BLaER1 treated with 17β-estradiol and CSF1 and Interleukin-3, amounts not matched to agents 10 nM and 100 nM (cell line): Measurements from ENCODE around the gene TMEM100.

Experiments
- H3K27ac ChIP-seq, 11 experiments: shearing (Covaris generic); formaldehyde crosslinking; 2 replicates each; pipeline ENCODE4 v1.8.1; 2022
- H3K27me3 ChIP-seq, 11 experiments: shearing (Covaris generic); formaldehyde crosslinking; 2 replicates each; pipeline ENCODE4 v1.8.1; 2022
- H3K36me3 ChIP-seq, 11 experiments: shearing (Covaris generic); formaldehyde crosslinking; 2 replicates each; pipeline ENCODE4 v1.8.1; 2022
- H3K4me1 ChIP-seq, 10 experiments: shearing (Covaris generic); formaldehyde crosslinking; 2 replicates each; pipeline ENCODE4 v1.8.1; 2022
- H3K4me2 ChIP-seq, 11 experiments: shearing (Covaris generic); formaldehyde crosslinking; 2 replicates each; pipeline ENCODE4 v1.8.1; 2022
- H3K4me3 ChIP-seq, 10 experiments: shearing (Covaris generic); formaldehyde crosslinking; 2 replicates each; pipeline ENCODE4 v1.8.1; 2022
- H3K9ac ChIP-seq, 11 experiments: shearing (Covaris generic); formaldehyde crosslinking; 2 replicates each; pipeline ENCODE4 v1.8.1; 2022
- H3K9me3 ChIP-seq, 11 experiments: shearing (Covaris generic); formaldehyde crosslinking; replicated peaks in 1 of 11; 2 replicates each; pipeline ENCODE4 v1.8.1; 2022
- H4K20me1 ChIP-seq, 11 experiments: shearing (Covaris generic); formaldehyde crosslinking; 2 replicates each; pipeline ENCODE4 v1.8.1; 2022
- Cebpa-rat ChIP-seq, 11 experiments: shearing (Covaris generic); IDR thresholded peaks; 2 replicates each; pipeline ENCODE4 v1.8.1; 2022

The TMEM100 gene

GRCh38 chr17:55692276-55692675, 30.4 kb downstream of the TMEM100 start:
- Histone ChIP-seq H3K4me3 (no peak overlapping the region), H3K4me1 (peaks cover 39 to 67% (median 58%) of the 10 kb centered on the region in 10 experiments), H3K27me3 (no peaks in the 10 kb centered on the region), H3K9ac (no peak overlapping the region), H3K4me2 (peak overlapping the region in 6 of 11 experiments; percentile 39 to 73 (median 47); a peak in 6 of 22 replicates), H4K20me1 (no peaks in the 10 kb centered on the region), H3K36me3 (peaks cover 0 to 5% (median 0%) of the 10 kb centered on the region in 11 experiments; a peak in 3 of 22 replicates), H3K27ac (peak overlapping the region in 10 of 11 experiments; percentile 11 to 94 (median 80); a peak in 16 of 22 replicates), H3K9me3 (peaks cover 9 to 39% (median 14%) of the 10 kb centered on the region in 11 experiments)
- no peak for TF ChIP-seq Cebpa-rat (IDR thresholded peaks at IDR 0.05)

DNA sequence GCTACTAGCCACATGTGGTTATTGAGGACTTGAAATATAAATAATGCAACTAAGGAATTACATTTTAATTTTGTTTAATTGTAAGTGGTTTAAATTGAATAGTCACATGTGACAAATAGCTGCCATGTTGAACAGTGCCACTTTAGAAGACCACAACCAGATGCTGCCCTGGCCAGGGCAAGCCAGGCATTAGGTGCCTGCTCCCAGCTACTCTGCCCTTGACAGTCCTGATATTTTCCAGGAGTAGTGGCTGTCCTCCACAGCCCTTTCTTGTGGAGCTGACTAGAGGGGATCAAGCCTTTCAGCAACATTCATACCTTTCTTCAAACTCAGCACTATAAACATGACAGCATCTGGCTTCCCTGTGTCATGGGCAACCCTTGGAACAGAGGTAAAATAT, 31.0 kb downstream of the TMEM100 start:
- no peak for TF ChIP-seq Cebpa-rat (IDR thresholded peaks at IDR 0.05)
- peaks cover 39 to 67% (median 58%) of the 10 kb centered on the region in 10 experiments for H3K4me1 ChIP-seq

DNA sequence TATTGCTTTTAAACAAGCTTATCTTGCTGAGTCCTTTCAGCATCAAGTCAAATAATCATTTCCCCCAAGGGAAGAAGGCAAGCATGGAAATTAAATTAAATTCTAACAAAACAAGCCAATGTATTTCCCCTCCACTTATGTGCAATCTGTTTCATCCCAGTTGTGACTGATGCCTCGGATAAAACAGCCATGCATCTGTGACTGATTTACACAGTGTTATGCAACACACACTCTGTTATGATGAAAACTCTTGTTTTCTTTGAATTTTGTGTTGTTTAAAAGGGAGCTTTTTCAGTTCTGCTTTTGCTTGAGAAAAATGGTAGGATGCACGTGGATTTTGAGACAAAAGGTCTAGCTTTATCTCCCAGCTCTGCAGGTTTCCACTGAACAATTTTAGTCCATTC, 32.6 kb downstream of the TMEM100 start:
- peak overlapping the region; percentile 22 to 73 (median 47) for H3K4me2 ChIP-seq
- peak overlapping the region; percentile 11 to 75 (median 68); a peak in 18 of 22 replicates for H3K9ac ChIP-seq
- peaks cover 0 to 9% (median 0%) of the 10 kb centered on the region in 11 experiments; a peak in 3 of 22 replicates for H3K36me3 ChIP-seq
- H3K4me3 ChIP-seq: no peak overlapping the region
- peaks cover 37 to 67% (median 57%) of the 10 kb centered on the region in 10 experiments for H3K4me1 ChIP-seq
- TF ChIP-seq Cebpa-rat (IDR thresholded peaks at IDR 0.05): peak in 9 of 11 experiments; percentile 34 to 96 (median 78); a peak in 12 of 22 replicates
- no peaks in the 10 kb centered on the region for H3K27me3 ChIP-seq
- no peaks in the 10 kb centered on the region for H4K20me1 ChIP-seq
- H3K9me3 ChIP-seq: peaks cover 26 to 60% (median 32%) of the 10 kb centered on the region in 11 experiments
- H3K27ac ChIP-seq: peak overlapping the region; percentile 61 to 94 (median 88); a peak in 21 of 22 replicates

More for the DNA sequence above, 31.0 kb downstream of the TMEM100 start:
- Histone ChIP-seq H3K9ac (no peak overlapping the region), H3K9me3 (peaks cover 15 to 44% (median 19%) of the 10 kb centered on the region in 11 experiments), H3K4me3 (no peak overlapping the region), H4K20me1 (no peaks in the 10 kb centered on the region), H3K4me2 (peak overlapping the region in 7 of 11 experiments; percentile 22 to 73 (median 54); a peak in 10 of 22 replicates), H3K36me3 (peaks cover 0 to 9% (median 0%) of the 10 kb centered on the region in 11 experiments; a peak in 3 of 22 replicates), H3K27me3 (no peaks in the 10 kb centered on the region), H3K27ac (peak overlapping the region; percentile 11 to 94 (median 88); a peak in 19 of 22 replicates)

DNA sequence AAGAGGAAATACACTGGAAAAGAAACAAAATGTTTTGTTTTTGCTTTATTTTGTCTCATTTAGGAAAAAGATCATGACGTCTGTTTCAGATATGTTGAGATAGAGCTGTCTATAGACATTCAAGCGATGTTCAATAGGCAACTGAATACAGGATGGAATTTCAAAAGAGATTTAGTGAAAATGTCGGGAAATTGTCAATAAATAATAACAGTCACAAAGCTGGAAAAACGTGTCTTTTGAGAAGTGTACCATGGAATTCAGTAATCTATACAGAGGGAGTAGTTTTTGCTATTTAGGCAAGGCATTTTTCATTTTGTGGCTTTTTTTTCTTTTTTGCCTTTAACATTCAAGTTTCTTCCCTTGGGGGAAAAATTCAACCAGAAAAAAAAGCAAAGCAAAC, 33.0 kb downstream of the TMEM100 start:
- Histone ChIP-seq H3K36me3 (peaks cover 0 to 9% (median 0%) of the 10 kb centered on the region in 11 experiments; a peak in 3 of 22 replicates), H3K9me3 (peaks cover 26 to 64% (median 32%) of the 10 kb centered on the region in 11 experiments), H3K4me2 (peak overlapping the region; percentile 22 to 73 (median 47); a peak in 21 of 22 replicates), H3K9ac (peak overlapping the region in 9 of 11 experiments; percentile 12 to 75 (median 68); a peak in 16 of 22 replicates), H3K27ac (peak overlapping the region; percentile 52 to 94 (median 88); a peak in 21 of 22 replicates), H3K27me3 (no peaks in the 10 kb centered on the region), H3K4me1 (peaks cover 33 to 63% (median 52%) of the 10 kb centered on the region in 10 experiments), H4K20me1 (no peaks in the 10 kb centered on the region), H3K4me3 (no peak overlapping the region)
- no peak for TF ChIP-seq Cebpa-rat (IDR thresholded peaks at IDR 0.05)

GRCh38 chr17:55688057-55688456, 34.6 kb downstream of the TMEM100 start:
- Histone ChIP-seq H3K9me3 (peaks cover 26 to 65% (median 32%) of the 10 kb centered on the region in 11 experiments), H3K4me1 (peaks cover 17 to 47% (median 36%) of the 10 kb centered on the region in 10 experiments), H3K27me3 (no peaks in the 10 kb centered on the region), H3K27ac (peak overlapping the region in 6 of 11 experiments; percentile 83 to 94 (median 88); a peak in 10 of 22 replicates), H3K9ac (no peak overlapping the region), H3K36me3 (peaks cover 0 to 9% (median 0%) of the 10 kb centered on the region in 11 experiments; a peak in 3 of 22 replicates), H3K4me2 (peak overlapping the region in 1 of 11 experiments; percentile 56; a peak in 1 of 22 replicates), H3K4me3 (no peak overlapping the region), H4K20me1 (no peaks in the 10 kb centered on the region)
- no peak for TF ChIP-seq Cebpa-rat (IDR thresholded peaks at IDR 0.05)

GRCh38 chr17:55687037-55687436, 35.6 kb downstream of the TMEM100 start:
- Histone ChIP-seq H3K9ac (no peak overlapping the region), H3K4me1 (peaks cover 16 to 37% (median 35%) of the 10 kb centered on the region in 10 experiments), H3K36me3 (peaks cover 0 to 9% (median 0%) of the 10 kb centered on the region in 11 experiments; a peak in 3 of 22 replicates), H3K9me3 (peaks cover 26 to 59% (median 32%) of the 10 kb centered on the region in 11 experiments), H3K27me3 (no peaks in the 10 kb centered on the region), H4K20me1 (no peaks in the 10 kb centered on the region), H3K4me2 (no peak overlapping the region), H3K4me3 (no peak overlapping the region; a peak in 2 of 20 replicates), H3K27ac (peak overlapping the region in 1 of 11 experiments; percentile 6; a peak in 1 of 22 replicates)
- no peak for TF ChIP-seq Cebpa-rat (IDR thresholded peaks at IDR 0.05)

DNA sequence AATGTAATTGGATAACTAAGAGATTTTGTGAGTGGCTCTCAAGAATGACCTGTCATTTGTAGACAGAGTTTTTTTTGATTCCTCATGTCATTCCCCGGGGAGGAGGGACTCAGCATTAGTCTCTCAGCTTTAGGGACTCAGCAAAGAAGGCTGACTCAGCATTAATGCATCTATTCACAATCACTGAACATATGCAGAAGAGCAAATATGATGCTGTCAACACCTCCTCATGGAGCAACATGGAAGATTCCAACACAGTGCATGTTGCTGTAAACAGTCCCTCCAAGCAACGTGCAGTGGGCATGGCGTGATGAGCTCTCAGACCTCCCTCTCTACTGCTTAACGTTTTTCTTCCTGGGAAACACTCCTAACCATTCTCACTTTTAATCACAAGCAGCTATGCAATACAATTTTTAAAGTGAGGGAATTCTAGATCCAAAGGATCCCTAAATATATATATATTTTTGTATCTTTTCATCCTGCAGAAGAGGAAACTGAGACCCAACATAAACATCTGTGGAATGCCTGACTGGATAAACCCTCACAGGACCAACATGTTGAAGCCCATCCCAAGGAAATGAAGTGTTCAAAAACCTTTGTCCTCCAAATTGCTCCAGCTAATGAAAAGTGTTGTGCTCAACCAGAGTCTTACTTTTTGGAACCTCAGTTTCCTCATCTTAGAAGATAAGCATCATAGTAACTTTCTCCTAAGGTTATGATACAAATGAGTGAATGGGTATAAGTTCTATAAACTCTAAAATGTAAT, 38.9 kb downstream of the TMEM100 start:
- Histone ChIP-seq H3K4me2 (no peak overlapping the region), H3K9me3 (peaks cover 26 to 41% (median 32%) of the 10 kb centered on the region in 11 experiments), H4K20me1 (no peaks in the 10 kb centered on the region), H3K36me3 (peaks cover 0 to 9% (median 0%) of the 10 kb centered on the region in 11 experiments; a peak in 3 of 22 replicates), H3K27ac (no peak overlapping the region), H3K4me1 (peaks cover 0 to 5% (median 3%) of the 10 kb centered on the region in 10 experiments; a peak in 10 of 20 replicates), H3K9ac (no peak overlapping the region), H3K4me3 (no peak overlapping the region), H3K27me3 (no peaks in the 10 kb centered on the region)
- no peak for TF ChIP-seq Cebpa-rat (IDR thresholded peaks at IDR 0.05)

DNA sequence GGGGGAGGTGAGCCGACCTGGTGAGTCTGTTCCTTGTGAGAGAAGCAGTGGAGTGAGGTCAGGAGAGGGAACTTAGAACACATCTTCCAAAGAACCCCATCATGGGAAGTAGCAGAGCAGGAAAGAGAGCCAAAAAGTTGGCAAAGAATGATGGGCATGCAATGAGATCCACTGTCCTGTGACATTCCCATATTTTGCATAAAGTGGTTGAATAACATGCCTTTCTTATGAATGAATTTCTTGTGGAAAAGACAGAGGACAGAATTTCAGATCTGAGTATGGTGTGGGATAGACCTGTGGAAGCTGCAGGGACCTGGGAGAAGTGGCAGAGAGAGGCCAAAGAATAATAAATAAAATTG, 41.3 kb downstream of the TMEM100 start:
- Histone ChIP-seq H3K4me2 (no peak overlapping the region), H3K9me3 (peaks cover 7 to 17% (median 9%) of the 10 kb centered on the region in 11 experiments; a peak in 21 of 22 replicates), H3K4me3 (no peak overlapping the region), H3K27me3 (no peaks in the 10 kb centered on the region), H3K4me1 (no peaks in the 10 kb centered on the region), H3K36me3 (no peaks in the 10 kb centered on the region), H3K27ac (no peak overlapping the region), H3K9ac (no peak overlapping the region), H4K20me1 (no peaks in the 10 kb centered on the region)
- TF ChIP-seq Cebpa-rat (IDR thresholded peaks at IDR 0.05): no peak
